Thymus (tissue), 11 donors: ENCODE results near the gene PKP1. TPM values are rescaled to one million over a fixed set of nuclear protein-coding genes. Genes with fewer than 3 reads are reported as not detected.

ENCODE experiments used
- DNase-seq, 9 donors: peaks; one replicate each; pipeline ENCODE4 v3.0.0-alpha.2; 2013; ENCODE audit warnings: low spot score in 9 of 9, low read depth in 6 of 9, missing footprints in 1 of 9
- H3K27ac ChIP-seq, 2 donors: one replicate each; pipeline ENCODE4 v1.5.1; 2013; ENCODE audit warnings: control low read depth in 1 of 2, low read depth in 1 of 2, low read length in 1 of 2, mild to moderate bottlenecking in 1 of 2, moderate library complexity in 1 of 2
- H3K27me3 ChIP-seq, 2 donors: one replicate each; pipeline ENCODE4 v1.5.1; 2013; ENCODE audit warnings: low read length in 1 of 2; ENCODE audit not compliant: control insufficient read depth in 2 of 2, insufficient read depth in 1 of 2
- H3K36me3 ChIP-seq, 2 donors: one replicate each; pipeline ENCODE4 v1.5.1; 2013; ENCODE audit warnings: low read length in 1 of 2, mild to moderate bottlenecking in 1 of 2, moderate library complexity in 1 of 2; ENCODE audit not compliant: control insufficient read depth in 2 of 2, insufficient read depth in 2 of 2
- H3K4me1 ChIP-seq, 2 donors: one replicate each; pipeline ENCODE4 v1.5.1; 2013; ENCODE audit warnings: low read length in 2 of 2; ENCODE audit not compliant: control insufficient read depth in 2 of 2, insufficient read depth in 2 of 2
- H3K4me3 ChIP-seq, 2 donors: one replicate each; pipeline ENCODE4 v1.5.1; 2013; ENCODE audit warnings: low read length in 2 of 2, control low read depth in 1 of 2, mild to moderate bottlenecking in 1 of 2
- H3K9me3 ChIP-seq, 2 donors: one replicate each; pipeline ENCODE4 v1.5.1; 2013; ENCODE audit warnings: low read length in 1 of 2, mild to moderate bottlenecking in 1 of 2; ENCODE audit not compliant: control insufficient read depth in 2 of 2, insufficient read depth in 1 of 2
- WGBS: extraction: QIAGEN DNeasy Blood & Tissue Kit; methylation state at CpG from one replicate; pipeline ENCODE4 v1.1.7; 2013; 5-methylcytosine and 5-hydroxymethylcytosine counted together
- polyA plus RNA-seq: library from polyadenylated mRNA; stranded (reverse); fragments of 200-250 nt; gene quantifications from one replicate; pipeline ENCODE4 v1.2.3, GENCODE V29; 2013
- total RNA-seq: library from RNA; stranded (reverse); fragments of 120-200 nt; gene quantifications from one replicate; pipeline ENCODE4 v1.2.4, GENCODE V29; 2013
- donor health status: healthy.

The PKP1 gene
- total and polyA plus RNA-seq, 2 donors = 14.1 to 20.0 TPM

- H3K4me3 ChIP-seq = no peak overlapping the region
- DNase-seq = no peak
- no peak overlapping the region for H3K27ac ChIP-seq
- WGBS = 70% methylated on average over 5 of the region's 5 CpGs
- H3K36me3 ChIP-seq = no peaks in the 10 kb centered on the region
- H3K4me1 ChIP-seq = peaks cover 4 to 31% of the 10 kb centered on the region in 2 donors
- peaks cover 0 to 29% of the 10 kb centered on the region in 2 donors for H3K27me3 ChIP-seq
- H3K9me3 ChIP-seq = no peaks in the 10 kb centered on the region
These were observed 22.5 kb downstream of the PKP1 start for GRCh38 chr1:201305815-201306214.

- Histone ChIP-seq H3K9me3 (no peaks in the 10 kb centered on the region), H3K27me3 (peaks cover 0 to 24% of the 10 kb centered on the region in 2 donors), H3K27ac (no peak overlapping the region), H3K36me3 (no peaks in the 10 kb centered on the region), H3K4me1 (peaks cover 11 to 45% of the 10 kb centered on the region in 2 donors), H3K4me3 (no peak overlapping the region)
- WGBS = 93% methylated on average over 9 of the region's 9 CpGs
- no peak for DNase-seq
These were observed 23.9 kb downstream of the PKP1 start for GRCh38 chr1:201307231-201307630.

- 91% methylated on average over 11 of the region's 11 CpGs for WGBS
- DNase-seq = no peak
- H3K27ac ChIP-seq = no peak overlapping the region
These were observed 24.6 kb downstream of the PKP1 start for GRCh38 chr1:201307760-201308499.

GRCh38 chr1:201309416-201309815, 26.1 kb downstream of the PKP1 start:
- 1% methylated on average over 9 of the region's 9 CpGs for WGBS
- peaks cover 11 to 51% of the 10 kb centered on the region in 2 donors for H3K4me1 ChIP-seq
- peak in 7 of 9 donors; percentile 19 to 72 (median 32) for DNase-seq

More at GRCh38 chr1:201307760-201308499, 24.6 kb downstream of the PKP1 start:
- H3K27me3 ChIP-seq = peaks cover 0 to 19% of the 10 kb centered on the region in 2 donors
- H3K4me3 ChIP-seq = no peak overlapping the region
- no peaks in the 10 kb centered on the region for H3K36me3 ChIP-seq
- peaks cover 11 to 50% of the 10 kb centered on the region in 2 donors for H3K4me1 ChIP-seq
- no peaks in the 10 kb centered on the region for H3K9me3 ChIP-seq

GRCh38 chr1:201310251-201310985, 27.1 kb downstream of the PKP1 start:
- DNase-seq = no peak
- H3K4me3 ChIP-seq = no peak overlapping the region
- 65% methylated on average over 7 of the region's 7 CpGs for WGBS
- peaks cover 11 to 51% of the 10 kb centered on the region in 2 donors for H3K4me1 ChIP-seq
- peak overlapping the region; percentile 72 to 73 for H3K27ac ChIP-seq
- H3K36me3 ChIP-seq = no peaks in the 10 kb centered on the region
- no peaks in the 10 kb centered on the region for H3K9me3 ChIP-seq
- peaks cover 0 to 7% of the 10 kb centered on the region in 2 donors for H3K27me3 ChIP-seq

More at GRCh38 chr1:201309416-201309815, 26.1 kb downstream of the PKP1 start:
- Histone ChIP-seq H3K27ac (no peak overlapping the region), H3K27me3 (peaks cover 0 to 10% of the 10 kb centered on the region in 2 donors), H3K4me3 (no peak overlapping the region), H3K9me3 (no peaks in the 10 kb centered on the region), H3K36me3 (no peaks in the 10 kb centered on the region)

GRCh38 chr1:201310986-201311355, 27.7 kb downstream of the PKP1 start:
- Histone ChIP-seq H3K4me3 (no peak overlapping the region), H3K9me3 (no peaks in the 10 kb centered on the region), H3K27me3 (peaks cover 0 to 7% of the 10 kb centered on the region in 2 donors), H3K27ac (peak overlapping the region; percentile 38 to 73), H3K4me1 (peaks cover 11 to 51% of the 10 kb centered on the region in 2 donors), H3K36me3 (no peaks in the 10 kb centered on the region)
- peak in 1 of 9 donors; percentile 16 for DNase-seq
- 86% methylated on average over 4 of the region's 4 CpGs for WGBS

GRCh38 chr1:201311356-201312011, 28.2 kb downstream of the PKP1 start:
- no peaks in the 10 kb centered on the region for H3K36me3 ChIP-seq
- no peaks in the 10 kb centered on the region for H3K9me3 ChIP-seq
- peak in 6 of 9 donors; percentile 9 to 64 (median 28) for DNase-seq
- H3K4me1 ChIP-seq = peaks cover 11 to 51% of the 10 kb centered on the region in 2 donors
- H3K27me3 ChIP-seq = peaks cover 0 to 7% of the 10 kb centered on the region in 2 donors
- H3K4me3 ChIP-seq = no peak overlapping the region
- peak overlapping the region; percentile 67 to 73 for H3K27ac ChIP-seq
- WGBS = 44% methylated on average over 8 of the region's 8 CpGs

- Histone ChIP-seq H3K27me3 (peaks cover 0 to 6% of the 10 kb centered on the region in 2 donors), H3K4me1 (peaks cover 11 to 50% of the 10 kb centered on the region in 2 donors), H3K36me3 (no peaks in the 10 kb centered on the region), H3K9me3 (no peaks in the 10 kb centered on the region), H3K4me3 (no peak overlapping the region), H3K27ac (peak overlapping the region; percentile 57 to 67)
- 93% methylated on average over 7 of the region's 7 CpGs for WGBS
- DNase-seq = no peak
These were observed 29.0 kb downstream of the PKP1 start for GRCh38 chr1:201312298-201312697.
